Spleen (tissue), 7 donors: Measurements from ENCODE around the gene GIPC3.

Experiments
- POLR2A ChIP-seq, 3 donors: fragments of 450-650 bp; IDR thresholded peaks; one replicate each; pipeline ENCODE4 v1.5.1; 2017; ENCODE audit warnings: antibody characterized with exemption in 3 of 3, mild to moderate bottlenecking in 1 of 3
- POLR2AphosphoS5 ChIP-seq, 3 donors: sonication (generic); formaldehyde crosslinking; IDR thresholded peaks; one replicate each; pipeline ENCODE4 v1.5.1; 2017; ENCODE audit warnings: antibody characterized with exemption in 3 of 3
- TF ChIP-seq, protein P1 (sequence below), 11 experiments: fragments of 200-600 bp in 7 of 11; fragments of 450-650 bp in 4 of 11; sonication (generic) in 4 of 11; IDR thresholded peaks in 8 of 11; conservative IDR thresholded peaks in 3 of 11; 1 replicate in 7 of 11; 2 replicates in 4 of 11; pipeline versions ENCODE4 v1.4.0 to v1.8.0; 2016 to 2021; ENCODE audit warnings: antibody characterized with exemption in 11 of 11, inconsistent platforms in 4 of 11, mild to moderate bottlenecking in 1 of 11
- donor health status: DM: no; HTN: no; CAD: no; lungs with moderate emphysema.
- donor health status: DM: no; HTN: no; CAD: no.
- donor health status: DM: no; HTN: no; CAD: no.

GRCh38 chr19:3609779-3610719 is 24.8 kb downstream of the GIPC3 start:
- TF ChIP-seq, protein P1, sequence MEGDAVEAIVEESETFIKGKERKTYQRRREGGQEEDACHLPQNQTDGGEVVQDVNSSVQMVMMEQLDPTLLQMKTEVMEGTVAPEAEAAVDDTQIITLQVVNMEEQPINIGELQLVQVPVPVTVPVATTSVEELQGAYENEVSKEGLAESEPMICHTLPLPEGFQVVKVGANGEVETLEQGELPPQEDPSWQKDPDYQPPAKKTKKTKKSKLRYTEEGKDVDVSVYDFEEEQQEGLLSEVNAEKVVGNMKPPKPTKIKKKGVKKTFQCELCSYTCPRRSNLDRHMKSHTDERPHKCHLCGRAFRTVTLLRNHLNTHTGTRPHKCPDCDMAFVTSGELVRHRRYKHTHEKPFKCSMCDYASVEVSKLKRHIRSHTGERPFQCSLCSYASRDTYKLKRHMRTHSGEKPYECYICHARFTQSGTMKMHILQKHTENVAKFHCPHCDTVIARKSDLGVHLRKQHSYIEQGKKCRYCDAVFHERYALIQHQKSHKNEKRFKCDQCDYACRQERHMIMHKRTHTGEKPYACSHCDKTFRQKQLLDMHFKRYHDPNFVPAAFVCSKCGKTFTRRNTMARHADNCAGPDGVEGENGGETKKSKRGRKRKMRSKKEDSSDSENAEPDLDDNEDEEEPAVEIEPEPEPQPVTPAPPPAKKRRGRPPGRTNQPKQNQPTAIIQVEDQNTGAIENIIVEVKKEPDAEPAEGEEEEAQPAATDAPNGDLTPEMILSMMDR (IDR thresholded peaks at IDR 0.05 in 8 of 11, conservative IDR thresholded peaks at IDR 0.05 in 3 of 11): no peak
- TF ChIP-seq POLR2AphosphoS5 (IDR thresholded peaks at IDR 0.05) (peak in 1 of 3 donors; percentile 16), POLR2A (IDR thresholded peaks at IDR 0.05) (no peak)
